ENCODE measurements around the gene RAPGEF1.

GRCh38 chr9:131578021-131578420 lies 161.9 kb downstream of the RAPGEF1 start:
- no peak for TF ChIP-seq PYGO2 (tag; IDR thresholded peaks at IDR 0.05)
- no peak for TF ChIP-seq AFF1 (IDR thresholded peaks at IDR 0.05; ENCODE audit: low read depth in 1 of 2, partially characterized antibody in 2 of 2)
- TF ChIP-seq CTCF (IDR thresholded peaks at IDR 0.05 in 2 of 3, conservative IDR thresholded peaks at IDR 0.05 in 1 of 3; ENCODE audit: insufficient read depth in 2 of 3, low read depth in 1 of 3, low read length in 3 of 3) = no peak
- no peak for TF ChIP-seq SP1 (CRISPR knock-in tag; IDR thresholded peaks at IDR 0.05)
- no peak for TF ChIP-seq CHD4 (IDR thresholded peaks at IDR 0.05; ENCODE audit: insufficient read depth, insufficient replicate concordance, low read depth, low read length, poor library complexity, severe bottlenecking)
- TF ChIP-seq ZBTB33 (CRISPR knock-in tag; IDR thresholded peaks at IDR 0.05) = no peak
- TF ChIP-seq POLR2A (conservative IDR thresholded peaks at IDR 0.05) = no peak
